Upper lobe of left lung (tissue), 6 donors: ENCODE measurements around the gene NOTCH4. TPM values are rescaled to one million over a fixed set of nuclear protein-coding genes. Genes with fewer than 3 reads are reported as not detected.

Source experiments
- ATAC-seq, 2 donors: fragments of 200-7000 bp; cut with Tn5 transposase; one replicate each; pipeline ENCODE4 v1.9.1; 2022; ENCODE audit warnings: mild to moderate bottlenecking in 2 of 2, moderate library complexity in 2 of 2; ENCODE audit not compliant: low FRiP score in 2 of 2
- DNase-seq, 2 donors: peaks; one replicate each; pipeline ENCODE4 v3.0.0-alpha.2; 2019 to 2020
- H3K27ac ChIP-seq, 4 donors: fragments of 200-600 bp; sonication (generic); one replicate each; pipeline ENCODE4 v1.5.1; 2016 to 2019
- H3K27me3 ChIP-seq, 4 donors: fragments of 200-600 bp; sonication (generic); one replicate each; pipeline ENCODE4 v1.5.1; 2017 to 2019
- H3K36me3 ChIP-seq, 4 donors: fragments of 200-600 bp; sonication (generic); one replicate each; pipeline ENCODE4 v1.5.1; 2016 to 2019
- H3K4me1 ChIP-seq, 4 donors: fragments of 200-600 bp; sonication (generic); one replicate each; pipeline ENCODE4 v1.5.1; 2018 to 2019
- H3K4me3 ChIP-seq, 4 donors: fragments of 200-600 bp; sonication (generic); one replicate each; pipeline ENCODE4 v1.5.1; 2017 to 2019; ENCODE audit warnings: mild to moderate bottlenecking in 2 of 4, moderate library complexity in 1 of 4
- H3K9me3 ChIP-seq, 4 donors: fragments of 200-600 bp; sonication (generic); one replicate each; pipeline ENCODE4 v1.5.1; 2018 to 2019
- EP300 ChIP-seq, 4 donors: sonication (generic); formaldehyde crosslinking; IDR thresholded peaks; one replicate each; pipeline ENCODE4 v1.5.1; 2017; ENCODE audit warnings: antibody characterized with exemption in 4 of 4, control low read depth in 2 of 4
- POLR2A ChIP-seq, 4 donors: fragments of 450-650 bp; IDR thresholded peaks; one replicate each; pipeline ENCODE4 v1.5.1; 2016 to 2017; ENCODE audit warnings: antibody characterized with exemption in 4 of 4, mild to moderate bottlenecking in 2 of 4
- POLR2AphosphoS5 ChIP-seq, 2 donors: sonication (generic); formaldehyde crosslinking; IDR thresholded peaks; one replicate each; pipeline ENCODE4 v1.5.1; 2017; ENCODE audit warnings: antibody characterized with exemption in 2 of 2
- WGBS, 2 donors: methylation state at CpG; one replicate each; pipeline ENCODE4 v1.1.5; 2017 to 2018; 5-methylcytosine and 5-hydroxymethylcytosine counted together
- small RNA-seq, 4 donors: library from RNA; depleted of rRNA; stranded (forward); fragments of <200 nt; gene quantifications; one replicate each; pipeline ENCODE3, GENCODE V24; 2016
- total RNA-seq, 6 donors: library from RNA; depleted of rRNA in 4 of 6; stranded (reverse); fragments of >200 nt in 4 of 6; gene quantifications; one replicate each; pipeline versions ENCODE4 v1.1.0 to v1.2.1, GENCODE V29; 2016 to 2021
- TF ChIP-seq, protein P1 (sequence below), 6 experiments: fragments of 450-650 bp in 4 of 6; fragments of 200-600 bp in 2 of 6; sonication (generic) in 2 of 6; IDR thresholded peaks; one replicate each; pipeline ENCODE4 v1.5.1; 2016 to 2019; ENCODE audit warnings: antibody characterized with exemption in 6 of 6
- donor health status: DM: no; HTN: no; CAD: no; lungs with moderate emphysema.
- donor health status: DM: no; HTN: yes; CAD: no; lungs with severe emphysema.

NOTCH4 gene
- total RNA-seq, 6 donors from 2014 or later, result 27.0 to 139 (median 65.1) TPM

DNA sequence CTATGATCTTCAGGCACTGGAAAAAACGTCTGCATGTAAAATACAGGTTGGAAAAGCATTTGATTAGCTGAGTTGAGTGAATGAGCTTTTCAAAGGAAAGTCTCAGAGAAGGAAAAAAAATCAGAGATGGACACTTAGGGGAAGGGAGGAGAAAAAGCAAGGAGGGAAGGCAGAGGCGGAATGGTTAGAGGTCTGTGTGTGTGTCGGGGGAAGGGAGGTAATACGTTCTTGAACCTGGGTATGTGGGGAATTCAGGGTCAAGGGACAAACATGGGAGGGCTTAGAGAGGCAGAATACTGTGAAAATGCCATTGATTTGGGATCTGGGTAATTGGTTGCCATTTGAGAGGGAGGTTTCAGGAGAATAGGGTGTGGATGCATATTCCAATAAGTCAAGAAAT is 77.2 kb downstream of the NOTCH4 start:
- DNase-seq (no peak), ATAC-seq (no peak)
- Histone ChIP-seq H3K27ac (no peak overlapping the region), H3K4me1 (peaks cover 0 to 24% (median 4%) of the 10 kb centered on the region in 4 donors), H3K27me3 (peaks cover 0 to 31% (median 14%) of the 10 kb centered on the region in 4 donors), H3K9me3 (no peaks in the 10 kb centered on the region), H3K4me3 (no peak overlapping the region), H3K36me3 (no peaks in the 10 kb centered on the region)
- TF ChIP-seq POLR2A (IDR thresholded peaks at IDR 0.05) (no peak), POLR2AphosphoS5 (IDR thresholded peaks at IDR 0.05) (no peak), EP300 (IDR thresholded peaks at IDR 0.05) (no peak)
- TF ChIP-seq, protein P1, sequence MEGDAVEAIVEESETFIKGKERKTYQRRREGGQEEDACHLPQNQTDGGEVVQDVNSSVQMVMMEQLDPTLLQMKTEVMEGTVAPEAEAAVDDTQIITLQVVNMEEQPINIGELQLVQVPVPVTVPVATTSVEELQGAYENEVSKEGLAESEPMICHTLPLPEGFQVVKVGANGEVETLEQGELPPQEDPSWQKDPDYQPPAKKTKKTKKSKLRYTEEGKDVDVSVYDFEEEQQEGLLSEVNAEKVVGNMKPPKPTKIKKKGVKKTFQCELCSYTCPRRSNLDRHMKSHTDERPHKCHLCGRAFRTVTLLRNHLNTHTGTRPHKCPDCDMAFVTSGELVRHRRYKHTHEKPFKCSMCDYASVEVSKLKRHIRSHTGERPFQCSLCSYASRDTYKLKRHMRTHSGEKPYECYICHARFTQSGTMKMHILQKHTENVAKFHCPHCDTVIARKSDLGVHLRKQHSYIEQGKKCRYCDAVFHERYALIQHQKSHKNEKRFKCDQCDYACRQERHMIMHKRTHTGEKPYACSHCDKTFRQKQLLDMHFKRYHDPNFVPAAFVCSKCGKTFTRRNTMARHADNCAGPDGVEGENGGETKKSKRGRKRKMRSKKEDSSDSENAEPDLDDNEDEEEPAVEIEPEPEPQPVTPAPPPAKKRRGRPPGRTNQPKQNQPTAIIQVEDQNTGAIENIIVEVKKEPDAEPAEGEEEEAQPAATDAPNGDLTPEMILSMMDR (IDR thresholded peaks at IDR 0.05), result no peak
- 47 to 55% methylated on average over 4 of the region's 4 CpGs for WGBS, 2 donors

DNA sequence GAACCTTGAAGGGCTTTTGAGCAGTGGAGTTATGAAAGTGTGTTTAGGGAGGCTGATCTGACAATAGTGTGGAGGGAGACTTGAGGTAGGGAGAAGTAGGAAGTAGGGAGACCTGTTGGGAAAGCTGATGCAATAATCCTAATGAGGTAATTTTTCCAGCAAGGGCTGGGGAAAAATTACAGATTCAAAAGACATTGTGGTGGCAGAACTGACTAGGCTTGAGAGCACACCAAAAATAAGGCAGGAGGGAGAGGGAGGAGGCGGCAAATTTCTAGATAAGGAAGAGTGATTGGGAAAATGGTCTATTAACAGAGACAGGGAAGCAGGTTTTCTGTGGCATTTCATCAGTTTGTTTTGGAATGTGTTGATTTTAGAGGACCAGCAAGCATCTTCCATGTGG is 77.6 kb downstream of the NOTCH4 start:
- DNase-seq (no peak), ATAC-seq (no peak)
- TF ChIP-seq EP300 (IDR thresholded peaks at IDR 0.05), result no peak
- TF ChIP-seq POLR2AphosphoS5 (IDR thresholded peaks at IDR 0.05), result no peak
- TF ChIP-seq POLR2A (IDR thresholded peaks at IDR 0.05), result no peak
- TF ChIP-seq, protein P1 (IDR thresholded peaks at IDR 0.05), result no peak
- no peaks in the 10 kb centered on the region for H3K36me3 ChIP-seq
- WGBS, 2 donors, result 74 to 86% methylated on average over 1 of the region's 1 CpG
- H3K27me3 ChIP-seq, result peaks cover 0 to 31% (median 14%) of the 10 kb centered on the region in 4 donors
- H3K9me3 ChIP-seq, result no peaks in the 10 kb centered on the region
- no peak overlapping the region for H3K27ac ChIP-seq
- H3K4me1 ChIP-seq, result peaks cover 0 to 22% (median 4%) of the 10 kb centered on the region in 4 donors
- no peak overlapping the region for H3K4me3 ChIP-seq

Small RNA genes within 50 kb of the gene (small RNA-seq; reads per million reads assigned to genes)
- gene AL662884.1 (0 reads per million in 4 donors), gene MIR6833 (0 reads per million in 4 donors)

Other genes with a start within 250 kb of the NOTCH4 start
- 100 to 1,000 TPM in 4 of 6 donors, 10 to 100 TPM in 2; 89.8 to 217 (median 139) TPM for gene C4A, start 242.0 kb downstream of the NOTCH4 start, total RNA-seq
- gene C4B, start 209.3 kb downstream of the NOTCH4 start, total RNA-seq, result 100 to 1,000 TPM in 3 of 6 donors, 10 to 100 TPM in 3; 85.7 to 193 (median 97.7) TPM
- gene CYP21A2, start 185.7 kb downstream of the NOTCH4 start, total RNA-seq, result 1 to 10 TPM in 5 of 6 donors, under 1 TPM in 1; 0.30 to 2.3 (median 1.2) TPM
- 100 to 1,000 TPM in 4 of 6 donors, 10 to 100 TPM in 2; 58.1 to 206 (median 151) TPM for gene TNXB, start 114.7 kb downstream of the NOTCH4 start, total RNA-seq
- 100 to 1,000 TPM in 3 of 6 donors, 10 to 100 TPM in 3; 35.3 to 230 (median 95.8) TPM for gene ATF6B, start 95.8 kb downstream of the NOTCH4 start, total RNA-seq
- gene FKBPL, start 93.8 kb downstream of the NOTCH4 start, total RNA-seq, result 1 to 10 TPM in 5 of 6 donors, not detected in 1; 1.4 to 5.6 (median 4.6) TPM
- 1 to 10 TPM in 2 of 6 donors, under 1 TPM in 3, not detected in 1; 0.69 to 6.3 (median 0.98) TPM for gene PRRT1, start 72.1 kb downstream of the NOTCH4 start, total RNA-seq
- 10 to 100 TPM in 5 of 6 donors, 1 to 10 TPM in 1; 7.0 to 64.8 (median 16.8) TPM for gene PPT2, start 69.9 kb downstream of the NOTCH4 start, total RNA-seq
- 10 to 100 TPM in 2 of 6 donors, 1 to 10 TPM in 4; 6.1 to 37.7 (median 9.6) TPM for gene EGFL8, start 59.5 kb downstream of the NOTCH4 start, total RNA-seq
- 10 to 100 TPM; 25.9 to 54.5 (median 32.6) TPM for gene AGPAT1, start 48.0 kb downstream of the NOTCH4 start, total RNA-seq
- 10 to 100 TPM; 23.0 to 73.6 (median 59.1) TPM for gene RNF5, start 45.7 kb downstream of the NOTCH4 start, total RNA-seq
- gene AGER, start 39.8 kb downstream of the NOTCH4 start, total RNA-seq, result 1,000 to 10,000 TPM in 5 of 6 donors, 100 to 1,000 TPM in 1; 543 to 2,806 (median 1,294) TPM
- gene PBX2, start 33.9 kb downstream of the NOTCH4 start, total RNA-seq, result 100 to 1,000 TPM in 1 of 6 donors, 10 to 100 TPM in 5; 78.6 to 147 (median 93.4) TPM
- 10 to 100 TPM; 18.9 to 80.4 (median 30.6) TPM for gene GPSM3, start 31.4 kb downstream of the NOTCH4 start, total RNA-seq
- gene TSBP1, start 147.8 kb upstream of the NOTCH4 start, total RNA-seq, result not detected
- not detected for gene BTNL2, start 183.1 kb upstream of the NOTCH4 start, total RNA-seq
- gene HLA-DRA, start 215.8 kb upstream of the NOTCH4 start, total RNA-seq, result 1,000 to 10,000 TPM in 3 of 6 donors, 100 to 1,000 TPM in 3; 202 to 2,231 (median 1,304) TPM